Amniotic epithelial cell (primary cell): ENCODE measurements around the gene SELENOO.
"Not testable (repeated sequence)": the region's sequence is repeated elsewhere in the genome, so short reads cannot be mapped to it uniquely, and the experiment has no call there.

Experiments used
- DNase-seq: peaks from one replicate; pipeline ENCODE4 v3.0.0-alpha.2; 2010; ENCODE audit warnings: low read depth

Gene SELENOO, protein sequence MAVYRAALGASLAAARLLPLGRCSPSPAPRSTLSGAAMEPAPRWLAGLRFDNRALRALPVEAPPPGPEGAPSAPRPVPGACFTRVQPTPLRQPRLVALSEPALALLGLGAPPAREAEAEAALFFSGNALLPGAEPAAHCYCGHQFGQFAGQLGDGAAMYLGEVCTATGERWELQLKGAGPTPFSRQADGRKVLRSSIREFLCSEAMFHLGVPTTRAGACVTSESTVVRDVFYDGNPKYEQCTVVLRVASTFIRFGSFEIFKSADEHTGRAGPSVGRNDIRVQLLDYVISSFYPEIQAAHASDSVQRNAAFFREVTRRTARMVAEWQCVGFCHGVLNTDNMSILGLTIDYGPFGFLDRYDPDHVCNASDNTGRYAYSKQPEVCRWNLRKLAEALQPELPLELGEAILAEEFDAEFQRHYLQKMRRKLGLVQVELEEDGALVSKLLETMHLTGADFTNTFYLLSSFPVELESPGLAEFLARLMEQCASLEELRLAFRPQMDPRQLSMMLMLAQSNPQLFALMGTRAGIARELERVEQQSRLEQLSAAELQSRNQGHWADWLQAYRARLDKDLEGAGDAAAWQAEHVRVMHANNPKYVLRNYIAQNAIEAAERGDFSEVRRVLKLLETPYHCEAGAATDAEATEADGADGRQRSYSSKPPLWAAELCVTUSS

DNA sequence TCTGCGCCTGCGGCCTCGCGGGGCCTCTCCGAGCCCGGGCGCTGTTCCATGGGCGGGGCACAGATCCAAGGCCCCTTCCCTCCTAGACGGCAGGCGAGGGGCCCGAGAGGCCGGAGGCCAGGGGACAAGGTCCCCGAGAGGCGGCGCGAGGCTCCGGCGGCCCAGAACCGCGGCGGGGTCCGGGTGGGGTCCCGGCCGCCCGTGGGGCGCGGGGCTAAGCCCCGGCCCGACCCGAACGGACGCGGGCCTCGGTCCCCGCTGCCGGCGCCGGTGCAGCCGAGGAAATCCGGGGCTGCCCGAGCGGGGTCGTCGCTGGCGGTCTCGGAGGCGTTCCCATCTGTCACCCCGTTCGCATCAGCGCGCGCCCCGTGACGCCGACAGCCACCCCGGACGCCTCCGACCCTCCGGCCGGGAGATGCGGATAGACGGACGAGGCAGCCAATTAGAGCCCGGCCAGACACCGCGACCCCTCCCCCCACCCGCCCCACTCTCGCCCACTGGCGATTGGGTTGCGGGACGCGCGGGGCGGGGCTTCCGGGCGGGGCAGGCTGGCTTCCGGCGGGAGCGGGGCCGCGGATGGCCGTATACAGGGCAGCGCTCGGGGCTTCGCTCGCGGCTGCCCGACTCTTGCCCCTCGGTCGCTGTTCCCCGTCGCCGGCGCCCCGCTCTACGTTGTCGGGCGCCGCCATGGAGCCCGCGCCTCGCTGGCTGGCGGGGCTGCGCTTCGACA lies at the start of gene SELENOO:
Gene SELENOO, plus strand, starts transcription at position 551 of the 730 bp plus-strand sequence. Its CDS starts 26 bp downstream, at position 577.
- DNase-seq: peak; percentile 73

GRCh38 chr22:50151571-50152537 lies 49.0 kb upstream of the SELENOO start:
- DNase-seq: no peak

- DNase-seq: no peak
Observed at GRCh38 chr22:50153056-50153755, 47.6 kb upstream of the SELENOO start.

DNA sequence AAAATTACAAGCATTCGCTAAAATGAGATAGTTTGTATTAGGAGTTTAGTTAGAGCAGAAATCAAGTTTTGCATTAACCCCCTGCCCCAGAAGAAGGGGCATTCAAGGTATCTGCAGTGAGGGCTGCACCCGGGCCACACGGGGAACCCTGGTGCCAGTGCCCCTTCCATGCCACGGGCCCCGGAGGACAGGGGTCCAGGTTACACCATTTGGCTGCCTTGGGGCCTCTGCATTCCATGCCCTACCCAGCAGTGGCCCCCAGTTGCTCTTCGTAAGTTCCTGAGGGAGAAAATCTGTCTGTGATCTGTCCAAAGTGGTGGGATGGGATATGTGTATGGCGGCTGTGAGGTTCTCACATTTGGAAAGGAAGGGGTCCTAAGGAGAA lies 47.1 kb upstream of the SELENOO start:
- no peak for DNase-seq

- no peak for DNase-seq
Observed at GRCh38 chr22:50157709-50158375, 43.0 kb upstream of the SELENOO start.

DNA sequence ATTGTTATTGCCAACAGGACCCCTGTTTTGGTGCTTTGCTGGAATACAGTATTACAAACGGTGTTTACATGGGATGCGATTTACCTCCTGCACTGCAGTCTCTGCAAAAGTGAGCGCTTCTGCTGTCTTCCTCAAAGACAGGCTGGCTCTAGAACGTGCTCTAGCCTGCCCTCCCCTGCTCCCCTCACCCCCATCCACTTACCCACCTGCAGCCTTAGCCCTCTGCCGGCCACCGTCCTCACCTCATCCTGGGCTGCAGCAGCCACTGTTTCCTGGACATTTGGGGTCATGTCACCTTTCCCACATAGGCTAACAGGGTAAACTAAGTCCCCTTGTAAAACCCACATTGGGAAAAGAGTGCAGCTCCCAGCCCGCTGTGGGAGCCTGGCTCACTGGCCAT lies 39.9 kb upstream of the SELENOO start:
- no peak for DNase-seq

DNA sequence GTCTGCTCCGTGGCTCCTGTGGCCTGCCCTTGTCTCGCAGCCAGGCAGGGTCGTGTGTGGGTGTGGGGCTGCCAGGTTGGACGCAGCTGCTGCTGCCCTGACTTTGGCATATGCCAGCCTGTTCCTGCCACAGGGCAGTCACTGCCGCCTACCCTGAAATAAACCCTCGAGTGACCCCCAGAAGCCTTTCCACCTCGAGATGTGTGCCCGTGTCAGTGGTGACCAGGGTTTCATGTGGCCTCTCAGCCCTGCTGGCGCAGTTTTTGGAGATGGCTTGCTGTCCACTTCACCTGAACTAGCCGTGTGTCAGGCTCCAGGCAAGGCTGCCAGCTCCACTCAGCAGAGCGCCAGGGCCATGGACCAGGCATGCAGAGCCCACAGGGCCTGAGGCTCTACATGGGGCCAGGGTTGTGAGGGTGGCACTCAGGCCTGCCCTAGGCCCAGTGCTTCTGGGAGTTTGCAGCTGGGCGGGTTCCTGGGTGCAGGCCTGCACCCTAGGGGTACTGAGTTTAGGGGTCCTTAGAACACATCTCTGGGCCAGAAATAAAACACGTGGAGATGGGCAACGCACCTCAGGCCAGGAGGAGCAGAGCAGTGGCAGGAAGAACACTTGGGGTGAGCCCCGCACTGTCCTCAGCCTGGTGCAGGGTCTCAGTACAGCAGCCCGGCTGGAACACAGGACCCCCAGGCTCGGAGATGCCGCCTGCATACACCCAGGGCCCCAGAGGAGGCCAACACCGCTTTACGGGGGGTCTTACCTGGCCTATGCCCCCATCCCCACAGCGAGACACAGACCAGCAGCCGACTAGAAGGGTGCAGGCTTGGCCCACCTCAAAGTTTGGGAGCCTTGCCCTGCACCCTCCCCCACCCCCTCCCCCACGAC lies 39.1 kb upstream of the SELENOO start:
- DNase-seq: no peak

DNA sequence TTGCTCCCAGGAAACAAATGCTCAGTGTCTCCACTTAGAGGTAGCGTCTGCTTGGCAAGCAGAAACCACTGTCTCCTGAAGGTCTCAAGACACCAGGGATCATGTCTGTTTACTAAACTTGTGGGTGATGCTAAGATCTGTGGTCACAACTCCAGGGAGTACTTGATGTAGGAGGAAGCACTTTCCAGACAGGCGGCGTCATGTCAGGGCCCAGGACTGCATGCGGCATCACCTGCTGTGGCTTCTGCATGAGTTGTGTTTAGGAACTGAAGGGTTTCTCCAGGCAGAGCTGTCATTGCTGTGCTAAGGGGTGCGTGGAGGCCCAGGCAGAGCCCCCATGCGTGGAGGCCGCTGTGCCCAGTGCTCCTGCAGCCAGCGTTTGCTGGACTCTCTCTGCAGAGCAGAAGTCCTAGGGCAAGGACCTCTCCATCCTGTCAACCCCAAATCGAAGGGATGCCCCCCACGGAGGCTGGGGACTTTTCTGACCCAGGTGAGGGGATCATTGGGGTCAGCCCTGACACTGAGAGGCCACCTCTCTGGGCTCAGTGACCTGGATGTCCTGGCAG lies 38.3 kb upstream of the SELENOO start:
- peak; percentile 28 for DNase-seq

- DNase-seq: no peak
Observed at GRCh38 chr22:50165436-50166123, 35.2 kb upstream of the SELENOO start.

- DNase-seq: no peak
Observed at GRCh38 chr22:50167689-50168489, 32.9 kb upstream of the SELENOO start.

DNA sequence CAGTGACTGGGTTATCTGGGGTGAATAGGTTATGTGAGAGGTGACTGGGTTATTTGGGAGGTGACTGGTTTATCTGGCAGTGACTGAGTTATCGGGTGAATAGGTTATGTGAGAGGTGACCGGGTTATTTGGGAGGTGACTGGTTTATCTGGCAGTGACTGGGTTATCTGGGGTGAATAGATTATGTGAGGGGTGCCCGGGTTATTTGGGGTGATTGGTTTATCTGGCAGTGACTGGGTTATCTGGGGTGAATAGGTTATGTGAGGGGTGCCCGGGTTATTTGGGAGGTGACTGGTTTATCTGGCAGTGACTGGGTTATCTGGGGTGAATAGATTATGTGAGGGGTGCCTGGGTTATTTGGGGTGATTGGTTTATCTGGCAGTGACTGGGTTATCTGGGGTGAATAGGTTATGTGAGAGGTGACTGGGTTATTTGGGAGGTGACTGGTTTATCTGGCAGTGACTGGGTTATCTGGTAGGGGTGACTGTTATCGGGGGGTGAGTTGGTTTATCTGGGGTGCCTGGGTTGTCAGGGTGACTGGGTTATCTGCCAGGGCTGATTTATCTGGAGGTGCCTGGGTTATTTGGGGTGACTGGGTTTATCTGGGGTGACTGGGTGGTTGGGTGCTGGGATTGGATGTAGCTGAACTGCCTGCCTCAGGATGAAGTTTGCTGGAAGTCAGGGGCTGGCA lies 32.2 kb upstream of the SELENOO start:
- not testable (repeated sequence) for DNase-seq

GRCh38 chr22:50169181-50169759 lies 31.5 kb upstream of the SELENOO start:
- no peak for DNase-seq

GRCh38 chr22:50169774-50170341 lies 31.0 kb upstream of the SELENOO start:
- DNase-seq: peak; percentile 17

- DNase-seq: no peak
Observed at GRCh38 chr22:50170453-50171318, 30.1 kb upstream of the SELENOO start, which contains the start of gene PANX2. Gene PANX2 (plus strand): TSS chr22:50170731. CDS start chr22:50170731, 0 bp downstream.

DNA sequence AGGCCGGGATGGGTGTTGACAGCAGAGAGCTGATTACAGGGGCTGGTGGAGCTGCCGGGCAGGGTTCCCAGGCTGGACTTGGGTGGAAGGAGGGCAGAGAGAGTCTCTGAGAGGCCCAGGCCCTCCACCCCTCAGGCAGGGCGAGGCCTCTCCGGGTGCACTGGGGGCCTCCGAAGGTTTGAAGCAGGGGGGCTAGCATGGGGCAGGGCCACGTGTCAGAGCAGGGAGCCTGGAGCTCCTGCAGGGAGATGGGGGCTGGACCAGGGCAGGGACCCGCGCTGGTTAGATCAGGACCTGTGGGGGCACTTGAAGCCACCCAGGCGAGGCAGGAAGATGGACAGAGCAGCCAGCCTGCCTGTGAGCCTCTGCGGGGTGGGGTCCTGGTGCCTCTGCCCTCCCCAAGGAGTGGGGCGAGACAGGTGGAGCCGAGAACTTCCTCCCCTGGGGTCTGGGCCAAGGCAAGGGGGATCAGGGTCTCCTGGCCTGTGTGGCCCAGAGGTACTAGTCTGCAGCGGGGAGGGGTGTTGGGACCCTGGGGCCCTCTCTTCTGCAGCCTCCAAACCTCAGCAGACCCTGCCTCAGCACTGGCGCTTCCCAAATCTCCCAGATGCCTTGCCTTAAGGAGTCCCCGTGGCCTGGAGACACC lies 29.4 kb upstream of the SELENOO start:
- DNase-seq: no peak
